Measurements from ENCODE around the gene ATOH8.
"Not testable (repeated sequence)": the region's sequence is repeated elsewhere in the genome, so short reads cannot be mapped to it uniquely, and the experiment has no call there.

The ATOH8 gene

GRCh38 chr2:85823951-85824350 is 70.2 kb downstream of the ATOH8 start:
- no peak for DNase-seq (ENCODE audit: low read depth in 4 of 4, low spot score in 1 of 4)

GRCh38 chr2:85826990-85827878 is 73.4 kb downstream of the ATOH8 start:
- peak; percentile 61 to 71 (median 67) for DNase-seq (ENCODE audit: low read depth in 4 of 4, low spot score in 1 of 4)

DNA sequence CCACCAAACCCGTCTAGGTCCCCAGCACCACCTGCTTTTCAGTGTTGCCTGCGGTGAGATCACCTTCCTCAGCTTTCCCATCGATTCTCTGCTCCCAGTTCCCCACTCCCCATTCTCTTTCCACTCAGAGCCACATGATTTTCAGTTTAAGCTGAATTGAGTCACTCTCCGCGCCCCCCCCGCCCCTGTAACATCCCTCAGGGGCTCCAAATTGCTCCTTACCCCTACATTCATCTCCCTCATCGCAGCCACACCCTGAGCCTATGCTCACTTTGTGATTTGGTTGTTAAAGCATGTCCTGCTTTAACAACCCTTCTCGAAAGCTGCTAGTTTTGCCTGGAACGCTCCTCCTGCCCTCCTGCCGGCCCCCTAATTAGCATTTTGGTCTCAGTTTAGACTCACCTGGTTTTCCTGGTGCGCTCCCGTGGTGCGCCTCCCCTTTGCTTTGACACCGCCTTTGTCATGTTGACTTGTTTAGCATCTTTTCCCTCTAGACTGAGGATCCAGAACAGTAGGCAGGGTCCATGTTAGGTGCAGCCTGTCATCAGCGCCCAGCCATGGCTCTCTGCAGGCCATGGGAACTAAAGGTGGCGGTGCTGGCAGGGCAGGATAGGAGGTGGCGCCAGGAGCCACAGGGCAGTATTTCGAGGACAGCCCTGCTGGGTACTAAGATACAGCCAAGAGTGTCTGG is 74.2 kb downstream of the ATOH8 start:
- no peak for DNase-seq (ENCODE audit: low read depth in 4 of 4, low spot score in 1 of 4)

GRCh38 chr2:85828725-85829124 is 74.9 kb downstream of the ATOH8 start:
- no peak for DNase-seq (ENCODE audit: low read depth in 4 of 4, low spot score in 1 of 4)

DNA sequence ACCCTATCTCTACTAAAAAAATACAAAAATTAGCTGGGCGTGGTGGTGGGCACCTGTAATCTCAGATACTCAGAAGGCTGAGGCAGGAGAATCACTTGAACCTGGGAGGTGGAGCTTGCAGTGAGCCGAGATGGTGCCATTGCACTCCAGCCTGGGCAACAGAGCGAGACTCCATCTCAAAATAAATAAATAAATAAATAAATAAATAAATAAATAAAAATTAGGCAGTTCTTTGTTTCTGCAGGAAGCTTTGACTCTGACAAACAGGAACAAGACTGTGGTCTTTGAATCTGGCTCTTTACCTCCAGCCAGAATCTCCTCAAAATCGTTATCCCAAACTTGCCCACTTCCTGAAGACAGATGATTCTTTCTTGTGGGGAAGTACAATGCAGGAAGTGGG is 75.6 kb downstream of the ATOH8 start:
- not testable (repeated sequence) for DNase-seq (ENCODE audit: low read depth in 4 of 4, low spot score in 1 of 4)

GRCh38 chr2:85830645-85831044 is 76.9 kb downstream of the ATOH8 start:
- DNase-seq (ENCODE audit: low read depth in 4 of 4, low spot score in 1 of 4): no peak

- DNase-seq (ENCODE audit: low read depth in 4 of 4, low spot score in 1 of 4): no peak
Measured at GRCh38 chr2:85831735-85832134, 77.9 kb downstream of the ATOH8 start.

DNA sequence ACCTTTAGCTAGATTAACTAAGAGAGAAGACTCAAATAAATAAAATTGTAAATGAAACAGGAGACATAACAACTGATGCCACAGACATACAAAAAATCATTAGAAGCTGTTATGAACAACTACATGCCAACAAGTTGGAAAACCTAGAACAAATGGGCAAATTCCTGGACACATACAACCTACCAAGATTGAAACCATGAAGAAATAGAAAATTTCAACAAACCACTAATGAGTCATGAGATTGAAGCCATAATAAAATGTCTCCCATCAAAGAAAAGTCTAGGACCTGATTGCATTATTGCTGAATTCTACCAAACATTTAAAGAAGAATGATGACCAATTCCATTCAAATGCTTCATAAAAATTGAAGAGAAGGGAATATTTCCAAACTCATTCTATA is 80.7 kb downstream of the ATOH8 start:
- no peak for DNase-seq (ENCODE audit: low read depth in 4 of 4, low spot score in 1 of 4)
